Right cardiac atrium (tissue), 5 donors: ENCODE results near the gene L1CAM. TPM values are rescaled to one million over a fixed set of nuclear protein-coding genes. Genes with fewer than 3 reads are reported as not detected.

ENCODE experiments used
- ATAC-seq, 2 donors: fragments of 200-7000 bp; cut with Tn5 transposase; one replicate each; pipeline versions ENCODE4 v1.8.0 to v1.9.1; 2020; ENCODE audit warnings: moderate library complexity in 2 of 2, mild to moderate bottlenecking in 1 of 2
- DNase-seq, 3 donors: peaks; one replicate each; pipeline ENCODE4 v3.0.0-alpha.2; 2020
- H3K27ac ChIP-seq: one replicate; pipeline ENCODE4 v1.5.1; 2013; ENCODE audit warnings: mild to moderate bottlenecking, low read length, control low read depth, moderate library complexity
- H3K27me3 ChIP-seq: one replicate; pipeline ENCODE4 v1.6.1; 2013; ENCODE audit not compliant: control insufficient read depth, insufficient read depth
- H3K4me1 ChIP-seq: one replicate; pipeline ENCODE4 v1.6.1; 2013; ENCODE audit warnings: low read length; ENCODE audit not compliant: control insufficient read depth, insufficient read depth
- H3K4me3 ChIP-seq: one replicate; pipeline ENCODE4 v1.5.1; 2013; ENCODE audit warnings: low read length, control low read depth
- H3K9me3 ChIP-seq: one replicate; pipeline ENCODE4 v1.6.1; 2013; ENCODE audit warnings: low read length; ENCODE audit not compliant: control insufficient read depth
- WGBS: extraction: QIAGEN DNeasy Blood & Tissue Kit; methylation state at CpG from one replicate; pipeline ENCODE4 v1.1.7; 2013; 5-methylcytosine and 5-hydroxymethylcytosine counted together
- intact Hi-C, 4 donors: fragments of 100-400 bp; cut with DNase I; formaldehyde crosslinking; loops; one replicate each; pipeline versions ENCODE4 v1.11.0 to v1.14.0; 2022 to 2023
- polyA plus RNA-seq: library from polyadenylated mRNA; stranded (reverse); fragments of 200-250 nt; gene quantifications from one replicate; pipeline ENCODE4 v1.2.3, GENCODE V29; 2013
- total RNA-seq, 4 donors: library from RNA; stranded (reverse); fragmentation: NEBNext Ultra II Directional; extraction: Animal tissue kit (Norgen Biotek cat#: 25700); gene quantifications; one replicate each; pipeline ENCODE4 v1.2.1, GENCODE V29; 2021
- donor health status: healthy with polysubstance abuse.
- donor health status: DM: no; HTN: yes; CAD: no.
- donor health status: DM: no; HTN: no; CAD: no.
- donor health status: DM: no; HTN: yes; CAD: no; lungs with severe emphysema.
- donor health status: DM: yes; HTN: yes; CAD: no.

The L1CAM gene
- total and polyA plus RNA-seq, 5 donors, result 7.3 to 14.1 (median 9.2) TPM

DNA sequence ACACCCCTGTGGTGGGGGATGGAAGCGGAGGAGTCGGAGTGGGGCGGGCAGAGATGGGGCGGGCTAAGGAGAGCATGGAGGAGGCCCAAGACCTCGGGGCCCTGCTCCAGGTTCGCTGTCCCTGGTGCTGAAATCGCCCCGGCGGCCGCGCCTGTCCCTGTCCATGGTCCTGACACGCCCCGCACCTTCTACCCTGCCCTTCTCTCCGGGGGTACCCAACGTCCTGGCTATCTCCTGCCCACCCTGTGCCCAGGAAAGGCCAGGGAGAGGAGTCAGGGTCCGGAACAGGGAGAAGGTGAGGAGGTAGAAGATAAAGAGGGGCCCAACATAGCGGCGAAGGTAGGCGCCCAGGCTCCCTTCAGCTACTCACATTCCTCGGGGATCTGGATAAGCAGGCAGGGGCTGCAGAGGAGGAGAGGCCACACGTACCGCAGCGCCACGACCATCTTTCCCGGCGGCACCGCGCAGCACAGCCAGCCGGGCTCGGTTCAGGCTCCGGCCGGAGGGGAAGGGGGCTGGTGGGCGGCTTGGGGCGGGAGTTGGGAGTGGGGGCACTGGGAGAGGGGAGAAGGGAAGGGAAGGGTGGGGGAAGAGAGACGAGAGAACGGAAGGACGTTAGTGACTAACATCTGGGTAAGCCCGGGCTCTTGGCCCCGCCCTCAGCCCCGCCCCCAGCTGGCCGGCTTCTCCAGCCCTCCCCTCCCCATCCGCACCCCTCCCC, 10.4 kb downstream of the L1CAM start:
- intact Hi-C loops, result no loop called here
- 1% methylated on average over 41 of the region's 42 CpGs for WGBS

DNA sequence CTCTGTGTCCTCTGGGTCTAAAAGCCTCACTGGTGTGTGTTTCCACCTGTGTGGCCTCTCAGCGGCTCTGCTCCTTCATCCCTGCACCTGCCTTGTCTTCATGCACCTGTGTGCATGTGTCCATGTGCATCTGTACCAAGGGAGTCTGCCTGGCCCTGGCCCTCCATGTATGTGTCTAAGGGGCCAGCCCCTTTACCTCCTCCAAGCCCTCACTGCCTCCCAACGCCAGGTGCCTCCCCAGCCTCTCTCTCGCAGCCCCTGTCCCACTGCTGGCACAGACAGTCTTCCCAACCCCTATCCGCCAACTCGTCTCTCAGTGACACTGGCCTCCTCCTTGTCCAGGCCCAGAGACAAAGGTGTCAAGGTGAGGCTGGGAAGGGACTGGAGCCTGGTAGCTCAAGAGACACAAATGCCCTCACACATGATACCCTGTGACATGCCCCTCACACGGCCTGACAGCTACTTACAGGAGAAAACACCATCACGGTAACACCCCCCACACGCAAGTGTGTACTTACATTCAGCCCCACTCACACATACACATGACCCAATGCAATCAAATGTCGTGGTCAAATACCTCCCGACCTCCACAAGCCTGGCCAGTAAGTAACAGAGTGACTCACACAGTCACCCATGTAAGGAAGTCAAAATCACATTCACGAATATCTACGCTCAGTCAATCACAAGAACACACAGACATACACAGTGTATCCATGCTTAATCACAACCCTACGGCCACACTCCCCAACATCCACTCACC, 11.4 kb downstream of the L1CAM start:
- H3K27me3 ChIP-seq, result no peaks in the 10 kb centered on the region
- no peak for ATAC-seq
- WGBS, result 79% methylated on average over 13 of the region's 13 CpGs

More for the DNA sequence above, 10.4 kb downstream of the L1CAM start:
- Histone ChIP-seq H3K27me3 (no peaks in the 10 kb centered on the region), H3K4me1 (no peaks in the 10 kb centered on the region), H3K4me3 (no peak overlapping the region), H3K27ac (no peak overlapping the region), H3K9me3 (no peaks in the 10 kb centered on the region)
- ATAC-seq, result peak; percentile 69 to 72
- peak; percentile 52 to 81 (median 78) for DNase-seq

DNA sequence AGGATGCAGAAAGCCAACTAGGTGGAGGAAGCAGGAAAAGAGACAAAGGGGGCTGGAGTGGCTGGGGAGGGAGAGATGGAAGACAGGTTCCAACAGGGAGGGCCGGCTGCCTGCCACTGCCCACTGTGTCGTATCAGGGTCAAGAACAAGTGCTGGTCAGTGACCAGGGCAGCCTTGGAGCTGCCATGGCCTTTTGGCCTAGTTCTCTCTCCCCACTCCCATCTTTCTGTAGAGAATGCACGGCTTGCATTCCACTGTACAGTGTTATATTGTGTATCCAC, 11.9 kb downstream of the L1CAM start:
- ATAC-seq (no peak), DNase-seq (no peak)
- no peaks in the 10 kb centered on the region for H3K27me3 ChIP-seq
- H3K4me3 ChIP-seq, result no peak overlapping the region
- no peaks in the 10 kb centered on the region for H3K9me3 ChIP-seq
- intact Hi-C loops, result no loop called here
- WGBS, result 42% methylated on average over 3 of the region's 3 CpGs
- no peaks in the 10 kb centered on the region for H3K4me1 ChIP-seq
- H3K27ac ChIP-seq, result no peak overlapping the region

More for the DNA sequence above, 11.4 kb downstream of the L1CAM start:
- H3K4me3 ChIP-seq, result no peak overlapping the region
- H3K27ac ChIP-seq, result no peak overlapping the region
- H3K4me1 ChIP-seq, result no peaks in the 10 kb centered on the region
- intact Hi-C loops, result no loop called here
- no peaks in the 10 kb centered on the region for H3K9me3 ChIP-seq
- no peak for DNase-seq

GRCh38 chrX:153873282-153874084, 12.5 kb downstream of the L1CAM start:
- no peak for DNase-seq
- Histone ChIP-seq H3K27me3 (no peaks in the 10 kb centered on the region), H3K9me3 (no peaks in the 10 kb centered on the region), H3K4me1 (no peaks in the 10 kb centered on the region), H3K4me3 (no peak overlapping the region), H3K27ac (no peak overlapping the region)
- ATAC-seq, result no peak
- WGBS, result 33% methylated on average over 7 of the region's 7 CpGs
- intact Hi-C loops, result no loop called here

DNA sequence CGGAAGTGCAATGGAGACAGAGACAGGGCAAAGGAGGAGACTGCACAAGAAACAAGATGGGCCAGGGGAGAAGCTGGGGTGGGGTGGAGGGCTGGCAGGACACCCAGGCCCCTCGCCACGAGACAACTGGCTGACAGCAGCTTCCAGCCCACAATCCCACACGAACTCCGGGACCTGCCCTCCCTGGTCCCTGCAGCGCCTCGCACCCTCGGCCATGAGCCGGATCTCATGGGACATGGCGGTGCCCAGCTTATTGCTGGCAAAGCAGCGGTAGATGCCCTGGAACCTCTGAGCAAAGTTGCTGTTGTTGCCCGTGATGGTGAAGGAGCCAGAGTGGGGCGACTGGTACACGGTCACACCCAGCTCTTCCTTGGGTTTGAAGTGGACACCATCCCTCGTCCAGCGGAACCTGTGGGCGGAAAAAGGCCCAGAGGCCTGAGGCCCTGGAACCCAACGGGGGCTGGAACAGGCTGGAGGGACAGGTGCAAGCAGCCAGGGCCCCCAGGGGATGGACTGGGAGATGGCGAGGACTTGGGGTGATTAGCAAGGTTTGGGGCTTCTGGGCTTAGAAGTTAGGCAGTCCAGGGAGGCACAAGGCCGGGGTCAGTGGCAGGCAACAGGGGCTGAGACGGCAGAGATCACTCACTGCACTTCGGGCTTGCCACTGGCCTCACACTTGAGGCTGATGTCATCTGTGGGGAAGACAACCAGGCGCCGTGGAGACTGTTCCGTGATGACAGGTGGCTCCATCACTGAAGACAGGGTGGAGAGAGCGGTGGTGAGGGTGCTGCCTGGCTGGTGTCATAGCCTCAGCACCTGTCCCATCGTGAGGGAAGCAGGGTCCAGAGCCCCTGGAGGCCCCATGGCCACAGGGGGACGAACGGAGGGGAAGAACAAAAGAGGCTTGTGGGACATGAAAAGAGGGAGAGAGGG, 13.8 kb downstream of the L1CAM start:
- H3K27me3 ChIP-seq, result no peaks in the 10 kb centered on the region
- intact Hi-C loops, result no loop called here
- no peak for DNase-seq

GRCh38 chrX:153871451-153871850, 14.5 kb downstream of the L1CAM start:
- DNase-seq (no peak), ATAC-seq (no peak)
- Histone ChIP-seq H3K4me3 (no peak overlapping the region), H3K27me3 (no peaks in the 10 kb centered on the region), H3K9me3 (no peaks in the 10 kb centered on the region), H3K4me1 (no peaks in the 10 kb centered on the region), H3K27ac (no peak overlapping the region)
- 13% methylated on average over 6 of the region's 6 CpGs for WGBS
- intact Hi-C loops, result no loop called here

More for the DNA sequence above, 13.8 kb downstream of the L1CAM start:
- no peaks in the 10 kb centered on the region for H3K9me3 ChIP-seq
- no peaks in the 10 kb centered on the region for H3K4me1 ChIP-seq
- no peak for ATAC-seq
- H3K4me3 ChIP-seq, result no peak overlapping the region
- no peak overlapping the region for H3K27ac ChIP-seq
- 70% methylated on average over 29 of the region's 29 CpGs for WGBS

- 43% methylated on average over 21 of the region's 21 CpGs for WGBS
- no peak for ATAC-seq
- Histone ChIP-seq H3K4me1 (no peaks in the 10 kb centered on the region), H3K4me3 (no peak overlapping the region), H3K9me3 (no peaks in the 10 kb centered on the region), H3K27ac (no peak overlapping the region), H3K27me3 (no peaks in the 10 kb centered on the region)
- intact Hi-C loops, result no loop called here
- no peak for DNase-seq
These were observed 15.1 kb downstream of the L1CAM start for GRCh38 chrX:153870791-153871360.

DNA sequence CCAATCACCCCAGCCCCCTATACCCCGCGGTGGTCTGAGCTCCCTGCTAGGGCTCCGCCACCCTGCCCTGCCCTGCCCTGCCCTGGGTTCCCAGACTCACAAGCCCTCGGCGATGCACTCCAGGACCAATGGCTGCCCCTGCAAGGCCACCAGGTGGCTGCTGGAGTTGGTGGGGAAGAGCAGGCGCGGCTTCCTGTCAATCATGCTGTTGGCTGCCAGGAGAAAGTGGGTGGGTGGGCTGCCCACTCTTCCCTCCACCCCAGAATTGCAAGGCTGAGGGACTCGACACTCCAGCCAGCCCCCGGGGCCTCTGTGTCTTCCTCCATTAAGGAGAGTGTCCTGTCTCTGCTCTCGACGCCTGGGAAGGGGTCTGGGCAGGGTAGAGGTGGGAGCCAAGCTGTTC, 15.7 kb downstream of the L1CAM start:
- H3K4me3 ChIP-seq, result no peak overlapping the region
- DNase-seq (no peak), ATAC-seq (no peak)
- no peaks in the 10 kb centered on the region for H3K27me3 ChIP-seq
- intact Hi-C loops, result no loop called here
- 83% methylated on average over 11 of the region's 11 CpGs for WGBS
- H3K27ac ChIP-seq, result no peak overlapping the region
- H3K9me3 ChIP-seq, result no peaks in the 10 kb centered on the region
- H3K4me1 ChIP-seq, result no peaks in the 10 kb centered on the region

DNA sequence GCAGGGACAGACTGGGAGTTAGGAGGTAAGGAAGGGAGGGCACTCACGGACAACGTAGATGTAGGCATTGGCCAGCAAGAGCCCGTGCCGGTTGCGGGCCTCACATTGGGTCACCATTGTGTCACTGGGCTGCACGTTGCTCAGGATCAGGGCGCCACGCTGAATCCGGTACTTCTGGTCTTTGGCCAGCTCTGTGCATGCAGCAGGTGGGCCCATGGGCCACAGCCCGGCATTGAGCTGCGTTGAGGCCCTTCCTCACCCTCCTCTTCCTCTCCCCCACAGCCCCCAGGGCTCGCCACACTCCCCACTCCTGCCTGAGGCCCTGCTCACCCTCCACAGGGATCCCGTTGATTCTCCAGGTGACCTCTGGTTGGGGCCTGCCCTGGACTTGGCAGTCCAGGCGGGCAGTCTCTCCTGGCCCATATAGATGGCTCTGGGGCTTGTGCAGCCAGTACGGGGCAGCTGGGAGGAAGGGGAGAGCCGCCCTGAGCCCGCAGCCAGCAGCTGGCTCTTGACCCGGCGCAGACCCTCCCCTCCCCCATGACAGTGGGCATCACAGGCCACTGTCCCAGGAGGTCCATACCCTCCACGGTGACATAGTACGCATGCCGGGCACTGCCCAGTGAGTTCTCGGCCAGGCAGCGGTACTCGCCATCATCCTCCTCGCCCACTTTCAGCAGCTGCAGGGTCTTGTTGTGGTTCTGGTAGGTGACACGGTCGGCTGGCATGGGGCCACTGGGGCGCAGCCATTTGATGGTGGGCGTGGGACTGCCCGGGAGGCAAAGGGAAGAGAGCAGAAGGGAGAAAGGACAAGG, 16.3 kb downstream of the L1CAM start:
- ATAC-seq (no peak), DNase-seq (peak in 1 of 3 donors; percentile 37)
- intact Hi-C loops, result no loop called here
- Histone ChIP-seq H3K27ac (no peak overlapping the region), H3K27me3 (no peaks in the 10 kb centered on the region), H3K4me3 (no peak overlapping the region), H3K9me3 (no peaks in the 10 kb centered on the region), H3K4me1 (no peaks in the 10 kb centered on the region)
- 89% methylated on average over 31 of the region's 31 CpGs for WGBS
